DMS153 treated with DMSO at 0.1 percent for 48 hours (cell line): ENCODE results near the gene DYNC2I2.
"Not testable (repeated sequence)": the region's sequence is repeated elsewhere in the genome, so short reads cannot be mapped to it uniquely, and the experiment has no call there.

Source experiments
- DNase-seq: peaks from one replicate; lab custom pipeline; 2025; ENCODE audit not compliant: unreplicated experiment; lab: John Stamatoyannopoulos, UW

The DYNC2I2 gene

DNA sequence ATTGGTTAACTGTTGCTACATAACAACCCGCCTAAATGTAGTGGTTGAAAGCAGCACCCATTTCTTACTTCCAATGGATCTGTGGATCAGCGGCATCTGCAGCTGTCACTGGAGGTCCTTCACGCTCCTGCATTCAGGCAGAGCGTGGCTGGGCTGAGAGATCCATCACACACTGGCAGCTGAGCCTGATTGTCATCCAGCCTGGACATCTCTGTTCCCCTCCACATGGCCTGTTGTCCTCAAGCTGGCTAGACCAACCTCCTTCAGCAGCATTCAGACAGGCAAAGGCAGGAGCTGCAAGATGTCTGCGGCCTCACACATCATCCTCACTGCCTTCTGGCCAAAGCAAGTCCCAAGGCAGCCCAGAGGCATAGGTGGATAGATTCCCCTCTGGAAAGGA, 36.9 kb downstream of the DYNC2I2 start:
- no peak for DNase-seq

DNA sequence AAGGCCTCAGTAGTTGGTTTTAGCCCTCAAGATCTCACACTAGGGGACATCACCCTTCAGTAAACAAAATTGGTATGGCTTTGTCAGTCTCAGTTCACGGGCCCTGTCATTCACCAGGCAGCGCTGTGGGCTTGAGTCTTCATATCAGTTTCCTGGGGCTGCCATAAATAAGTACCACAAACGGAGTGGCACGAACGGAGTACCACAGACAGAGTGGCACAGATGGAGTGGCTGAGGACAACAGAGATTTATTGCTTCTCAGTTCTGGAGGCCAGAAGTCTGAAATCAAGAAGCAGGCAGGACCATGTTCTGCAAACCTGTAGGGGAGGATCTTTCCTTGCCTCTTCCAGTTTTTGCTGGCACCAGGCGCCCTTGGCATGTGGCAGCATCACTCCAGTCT, 37.5 kb downstream of the DYNC2I2 start:
- DNase-seq = no peak

DNA sequence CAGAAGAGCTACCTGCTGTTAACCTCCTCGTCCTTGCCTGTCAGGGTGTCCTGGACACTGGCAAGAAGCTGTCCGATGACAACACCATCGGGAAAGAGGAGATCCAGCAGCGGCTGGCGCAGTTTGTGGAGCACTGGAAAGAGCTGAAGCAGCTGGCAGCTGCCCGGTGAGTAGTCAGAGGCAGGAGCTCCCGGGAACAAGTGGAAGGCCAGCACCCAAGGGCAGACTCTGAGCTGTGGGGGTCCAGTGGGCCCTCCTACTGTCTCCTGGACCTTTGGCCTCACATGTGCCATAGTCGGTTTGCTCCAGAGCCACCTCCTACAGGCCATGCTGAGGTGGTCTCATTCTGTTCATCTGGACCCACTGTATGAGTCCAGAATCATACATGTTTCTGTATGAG, 38.7 kb downstream of the DYNC2I2 start:
- DNase-seq = no peak

DNA sequence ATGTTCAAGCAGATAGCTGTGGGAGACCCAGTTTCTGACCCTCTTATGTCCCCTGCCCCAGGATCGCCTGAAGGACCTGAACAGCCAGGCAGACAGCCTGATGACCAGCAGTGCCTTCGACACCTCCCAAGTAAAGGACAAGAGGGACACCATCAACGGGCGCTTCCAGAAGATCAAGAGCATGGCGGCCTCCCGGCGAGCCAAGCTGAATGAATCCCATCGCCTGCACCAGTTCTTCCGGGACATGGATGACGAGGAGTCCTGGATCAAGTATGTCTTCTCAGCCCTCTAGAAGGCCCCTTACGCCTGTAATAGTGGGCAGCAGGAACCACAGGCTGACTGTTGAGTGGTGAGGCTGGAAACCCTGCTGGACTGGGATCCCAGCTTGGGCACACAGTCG, 41.1 kb downstream of the DYNC2I2 start:
- DNase-seq = no peak

DNA sequence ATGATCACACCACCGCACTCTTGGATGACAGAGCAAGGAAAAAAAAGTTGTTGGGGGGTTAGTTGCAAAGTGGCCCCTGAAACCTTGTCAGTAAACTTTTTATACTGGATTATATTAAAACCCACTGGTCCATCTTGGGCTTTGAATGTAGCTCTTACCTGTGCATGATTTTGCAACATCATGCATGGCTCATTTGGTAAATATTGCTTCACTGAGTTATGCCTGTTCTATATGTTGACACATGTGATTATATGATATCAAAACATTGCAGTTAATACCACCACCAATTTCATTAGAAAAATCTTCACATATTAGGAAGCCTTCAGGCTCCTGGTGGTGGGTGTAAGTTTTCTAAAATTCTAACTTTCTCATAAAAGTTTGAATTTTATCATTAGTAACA, 41.9 kb downstream of the DYNC2I2 start:
- DNase-seq = no peak

DNA sequence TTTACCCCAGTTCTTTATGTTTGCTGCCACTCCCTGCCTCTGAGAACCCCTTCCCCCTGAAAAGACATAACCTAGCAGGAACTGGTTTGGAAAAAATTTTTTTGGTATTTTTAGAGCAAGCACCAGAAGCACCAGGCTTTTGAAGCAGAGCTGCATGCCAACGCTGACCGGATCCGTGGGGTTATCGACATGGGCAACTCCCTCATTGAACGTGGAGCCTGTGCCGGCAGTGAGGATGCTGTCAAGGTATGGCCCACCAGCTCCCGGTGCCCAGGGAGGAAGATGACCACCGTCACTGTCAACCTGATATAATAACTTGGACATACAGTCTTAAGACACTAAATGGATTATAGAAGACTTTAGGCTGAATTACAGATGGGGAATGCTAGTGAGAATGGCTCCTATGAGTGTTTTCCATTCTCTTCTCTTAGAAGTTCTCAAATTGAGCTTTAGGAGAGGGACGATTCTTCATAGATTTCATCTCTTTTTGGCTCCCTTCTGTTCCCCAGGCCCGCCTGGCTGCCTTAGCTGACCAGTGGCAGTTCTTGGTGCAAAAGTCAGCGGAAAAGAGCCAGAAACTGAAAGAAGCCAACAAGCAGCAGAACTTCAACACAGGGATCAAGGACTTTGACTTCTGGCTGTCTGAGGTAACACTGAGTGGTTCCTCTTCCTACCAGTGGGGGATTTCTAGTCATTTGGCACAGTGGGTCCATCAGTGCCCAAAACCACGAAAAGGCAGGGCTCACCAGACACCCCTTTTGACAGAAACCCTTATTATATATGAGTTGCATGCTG, 44.9 kb downstream of the DYNC2I2 start:
- no peak for DNase-seq

DNA sequence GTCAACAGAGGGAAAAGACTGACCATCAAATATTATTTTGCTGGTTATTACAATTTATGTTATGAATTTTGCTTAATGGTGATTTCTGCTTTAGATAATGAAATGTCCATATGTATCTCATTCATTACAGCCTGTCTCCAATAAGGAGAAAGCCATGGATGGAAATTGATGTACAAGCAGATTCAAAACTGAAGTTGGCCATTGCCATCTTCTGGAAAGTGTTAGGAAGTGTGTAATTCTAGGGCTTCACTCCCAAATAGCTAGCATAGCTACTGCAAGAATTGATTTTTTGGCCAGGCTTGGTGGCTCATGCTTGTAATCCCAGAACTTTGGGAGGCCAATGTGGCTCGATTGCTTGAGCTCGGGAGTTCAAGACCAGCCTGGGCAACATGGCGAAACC, 45.8 kb downstream of the DYNC2I2 start:
- DNase-seq = no peak

DNA sequence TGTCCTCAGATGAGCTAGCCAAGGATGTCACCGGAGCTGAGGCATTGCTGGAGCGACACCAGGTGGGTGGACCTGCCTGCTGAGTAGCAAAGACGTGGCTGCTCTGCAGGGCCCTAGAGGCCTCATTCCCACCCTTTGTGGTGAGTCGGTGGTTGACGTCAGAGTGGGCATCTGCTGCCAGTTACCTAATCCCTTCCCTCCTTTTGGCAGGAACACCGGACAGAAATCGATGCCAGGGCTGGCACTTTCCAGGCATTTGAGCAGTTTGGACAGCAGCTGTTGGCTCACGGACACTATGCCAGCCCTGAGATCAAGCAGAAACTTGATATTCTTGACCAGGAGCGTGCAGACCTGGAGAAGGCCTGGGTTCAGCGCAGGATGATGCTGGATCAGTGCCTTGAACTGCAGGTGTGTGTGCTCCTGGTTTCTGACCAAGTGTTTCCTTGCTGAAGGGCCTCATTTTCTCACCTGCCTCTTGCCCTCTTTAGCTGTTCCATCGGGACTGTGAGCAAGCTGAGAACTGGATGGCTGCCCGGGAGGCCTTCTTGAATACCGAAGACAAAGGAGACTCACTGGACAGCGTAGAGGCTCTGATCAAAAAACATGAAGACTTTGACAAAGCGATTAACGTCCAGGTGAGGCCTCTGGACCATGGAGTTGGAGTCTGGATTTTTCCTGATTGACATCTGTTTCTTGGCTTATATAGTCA, 48.9 kb downstream of the DYNC2I2 start:
- DNase-seq = no peak

DNA sequence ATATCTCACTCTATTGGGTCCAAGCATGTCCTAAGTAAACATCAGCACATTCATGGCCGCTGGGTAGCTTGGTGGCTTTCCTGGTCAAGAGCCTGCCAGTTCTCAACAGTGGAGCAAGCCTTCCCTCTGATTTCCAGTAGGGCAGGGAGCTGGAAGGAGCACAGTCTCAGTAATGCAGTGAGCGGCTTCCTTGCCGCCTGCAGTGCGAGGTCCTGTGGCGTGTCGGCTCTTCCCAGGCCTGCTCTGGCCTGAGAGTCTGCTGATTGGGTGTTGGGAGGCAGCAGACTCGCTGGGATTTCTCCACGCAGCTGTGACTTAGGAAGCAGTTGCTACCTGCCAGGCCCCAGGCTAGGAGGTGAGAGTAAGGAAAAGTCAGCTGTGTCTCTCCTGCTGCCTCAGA, 53.0 kb downstream of the DYNC2I2 start:
- DNase-seq = no peak

DNA sequence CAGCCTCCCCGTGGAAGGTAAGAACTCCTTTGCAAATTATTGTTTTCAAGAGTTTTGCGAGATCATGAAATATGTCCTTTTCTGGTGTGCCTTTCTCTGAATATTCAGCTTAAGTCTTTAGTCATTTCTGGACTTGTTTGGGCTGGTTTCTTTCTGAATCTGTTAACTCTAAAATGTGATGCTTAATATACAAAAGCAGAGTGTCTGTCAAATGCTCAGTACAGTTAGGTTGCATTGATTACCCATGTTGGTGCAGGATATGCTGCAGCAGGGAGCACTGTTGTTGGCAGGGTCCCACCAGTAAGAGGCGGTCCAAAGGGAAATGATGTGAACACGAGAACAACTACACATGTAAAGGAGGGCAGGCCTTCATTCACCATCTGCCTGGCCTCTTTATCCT, 56.5 kb downstream of the DYNC2I2 start:
- DNase-seq = no peak

DNA sequence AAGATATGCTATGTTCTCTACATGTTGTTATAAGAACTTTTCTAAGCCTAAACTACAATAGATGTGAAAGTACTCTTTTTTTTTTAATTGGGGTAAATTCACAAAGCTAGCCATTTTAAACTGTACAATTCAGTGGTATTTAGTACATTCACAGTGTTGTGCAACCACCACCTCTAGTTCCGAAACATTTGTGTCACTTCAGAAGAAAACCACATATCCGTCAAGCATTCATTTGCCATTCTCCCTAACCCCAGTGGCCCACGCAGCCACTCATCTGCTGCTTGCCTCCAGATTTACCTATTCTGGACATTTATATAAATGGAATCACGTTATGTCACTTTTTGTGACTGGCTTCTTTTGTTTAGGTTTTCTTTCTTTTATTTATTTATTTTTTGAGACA, 61.2 kb downstream of the DYNC2I2 start:
- DNase-seq = no peak

DNA sequence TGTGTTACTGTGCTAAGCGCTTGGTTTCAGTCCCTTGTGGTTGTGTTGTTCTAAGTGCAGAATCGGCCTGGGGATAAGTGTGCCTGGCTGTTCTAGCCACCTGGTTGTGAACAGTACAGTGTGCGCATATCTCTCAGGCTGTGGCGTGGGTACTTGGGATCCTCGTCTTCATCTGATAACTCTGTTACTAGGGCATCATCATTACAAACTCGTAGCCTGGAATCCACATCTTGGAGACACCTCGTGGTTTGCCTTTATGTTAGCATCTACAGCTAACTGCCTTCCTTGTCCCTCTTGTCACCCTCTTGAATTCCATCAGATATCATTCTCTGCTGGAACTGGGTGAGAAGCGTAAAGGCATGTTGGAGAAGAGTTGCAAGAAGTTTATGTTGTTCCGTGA, 62.8 kb downstream of the DYNC2I2 start:
- no peak for DNase-seq

DNA sequence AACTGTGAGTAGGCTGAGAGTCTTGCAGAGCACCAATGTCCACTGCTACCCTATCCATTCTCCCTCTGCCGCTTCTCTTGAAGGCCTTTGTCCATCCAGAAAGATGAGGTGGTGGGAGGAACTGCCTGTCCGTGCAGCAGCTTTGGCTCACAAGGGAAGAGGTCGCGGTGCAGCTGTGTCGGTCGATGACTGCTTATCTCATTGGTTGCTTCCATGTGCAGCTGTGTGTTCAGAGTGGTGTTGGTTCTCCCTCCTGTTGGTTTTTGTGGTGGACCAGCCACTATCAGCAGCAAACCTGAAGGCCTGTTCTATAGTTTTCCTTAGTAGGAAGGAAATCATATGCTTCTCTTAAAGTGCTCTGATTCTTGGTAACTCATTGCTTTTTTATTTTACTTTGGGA, 63.6 kb downstream of the DYNC2I2 start:
- no peak for DNase-seq

DNA sequence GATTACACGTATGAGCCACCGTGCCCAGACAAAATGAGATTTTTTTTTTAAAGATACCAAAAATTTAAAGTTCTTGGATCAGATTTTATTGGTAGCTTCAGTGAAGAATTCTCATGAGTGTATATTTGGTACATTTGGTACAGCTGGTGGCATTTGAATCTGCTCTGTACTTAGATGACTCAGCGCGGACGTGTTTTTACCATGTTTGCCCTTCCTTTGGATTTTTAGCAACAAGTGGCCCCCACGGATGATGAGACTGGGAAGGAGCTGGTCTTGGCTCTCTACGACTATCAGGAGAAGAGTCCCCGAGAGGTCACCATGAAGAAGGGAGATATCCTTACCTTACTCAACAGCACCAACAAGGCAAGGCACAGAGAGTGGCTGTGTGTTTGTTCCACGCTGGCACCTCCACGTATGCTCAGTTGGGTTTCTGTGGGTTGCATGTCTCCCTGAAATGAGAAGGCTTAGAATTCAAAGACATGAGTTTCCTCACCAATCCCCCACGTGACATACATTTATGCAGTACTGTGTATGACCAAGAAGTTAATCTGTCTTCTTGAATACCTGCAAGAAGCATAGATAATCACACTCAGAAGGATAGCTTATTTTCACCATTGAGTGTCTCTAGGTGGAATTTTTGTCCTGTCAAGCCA, 67.9 kb downstream of the DYNC2I2 start:
- no peak for DNase-seq

DNA sequence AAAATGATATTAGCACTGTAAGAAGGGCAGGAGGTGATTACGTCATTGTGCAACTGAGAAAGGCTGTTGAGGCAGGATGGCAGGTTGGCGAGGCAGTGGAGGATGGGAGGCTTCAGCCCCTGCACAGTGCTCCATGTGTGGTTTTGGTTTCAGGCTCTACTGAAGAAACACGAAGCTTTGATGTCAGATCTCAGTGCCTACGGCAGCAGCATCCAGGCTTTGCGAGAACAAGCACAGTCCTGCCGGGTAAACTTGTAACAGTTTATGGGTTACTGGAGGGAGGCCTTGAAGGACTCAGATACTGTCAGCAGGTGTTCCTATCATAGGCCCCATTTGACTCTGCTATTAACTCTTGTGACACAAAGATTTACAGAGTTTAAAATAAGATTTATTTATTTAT, 69.2 kb downstream of the DYNC2I2 start:
- DNase-seq = no peak

DNA sequence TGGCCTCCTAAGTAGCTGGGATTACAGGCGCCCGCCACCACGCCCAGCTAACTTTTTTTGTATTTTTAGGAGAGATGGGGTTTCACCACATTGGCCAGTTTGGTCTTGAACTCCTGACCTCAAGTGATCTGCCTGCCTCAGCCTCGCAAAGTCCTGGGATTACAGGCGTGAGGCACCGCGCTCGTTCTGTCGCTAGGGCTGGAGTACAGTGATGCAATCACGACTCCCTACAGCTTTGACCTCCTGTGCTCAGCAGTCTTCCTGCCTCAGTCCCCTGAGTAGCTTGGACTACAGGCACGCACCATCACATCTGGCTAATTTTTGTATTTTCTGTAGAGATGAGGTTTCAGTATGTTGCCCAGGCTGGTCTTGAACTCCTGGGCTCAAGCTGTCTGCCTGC, 69.7 kb downstream of the DYNC2I2 start:
- DNase-seq = not testable (repeated sequence)

DNA sequence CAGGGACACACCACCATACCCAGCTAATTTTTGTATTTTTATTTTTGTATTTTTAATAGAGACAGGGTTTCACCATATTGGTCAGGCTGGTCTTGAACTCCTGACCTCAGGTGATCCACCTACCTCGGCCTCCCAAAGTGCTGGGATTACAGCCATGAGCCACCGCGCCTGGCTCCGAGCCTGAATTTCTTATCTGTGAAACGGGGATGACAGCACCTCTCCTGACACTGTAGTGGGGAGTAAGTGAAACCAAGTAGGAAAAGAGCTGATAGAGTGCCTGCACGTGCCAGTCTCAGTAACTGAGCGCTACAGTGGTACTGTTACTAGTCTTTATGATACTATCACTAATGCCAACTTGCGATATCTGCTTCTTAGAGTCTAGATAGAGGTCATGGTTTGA, 71.5 kb downstream of the DYNC2I2 start:
- DNase-seq = not testable (repeated sequence)
